ENCODE results near the gene PBX3.

DNA sequence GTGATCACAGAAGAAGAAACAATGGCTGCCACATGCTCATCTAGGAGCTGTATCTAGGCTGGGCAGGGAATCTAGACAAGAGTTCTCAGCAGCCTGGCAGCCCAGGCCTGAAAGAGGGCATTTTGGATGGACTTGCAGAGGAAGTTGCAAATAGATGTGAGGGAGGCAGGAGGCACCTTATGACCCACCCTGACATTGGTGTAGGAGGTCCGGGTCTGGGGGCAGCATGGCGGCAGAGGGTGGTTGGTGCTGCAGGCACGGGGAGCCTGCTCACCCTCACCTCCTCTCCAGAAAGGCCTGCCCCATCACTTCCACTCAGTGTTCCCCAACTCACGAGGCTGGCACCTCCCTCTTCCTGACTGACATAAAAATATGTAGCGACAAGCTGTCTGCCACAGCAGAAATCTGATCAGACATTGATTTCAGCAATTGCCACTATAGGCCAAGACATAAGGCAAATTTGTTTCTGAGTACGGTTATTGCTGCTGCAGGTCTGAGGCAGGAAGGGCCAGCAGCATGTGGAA is 217.6 kb downstream of the PBX3 start:
- TF ChIP-seq POLR2A (IDR thresholded peaks at IDR 0.05; ENCODE audit: low read depth, low read length): no peak
- no peak for TF ChIP-seq POLR2AphosphoS5 (IDR thresholded peaks at IDR 0.05; ENCODE audit: low read depth, low read length)
